A673 (cell line): ENCODE results near the gene RNPS1.

Source experiments
- EZH2 ChIP-seq: fragments of 200-600 bp; sonication (generic); IDR thresholded peaks from 2 replicates; pipeline ENCODE4 v1.6.1; 2017; ENCODE audit warnings: borderline replicate concordance, low read depth, mild to moderate bottlenecking, mixed read lengths, antibody characterized with exemption, low read length; ENCODE audit not compliant: poor library complexity, severe bottlenecking
- TF ChIP-seq, protein P1 (sequence below): fragments of 300-800, 200-600 bp; sonication (generic); conservative IDR thresholded peaks from 2 replicates; pipeline ENCODE4 v1.5.1; 2017; ENCODE audit warnings: low read depth, mild to moderate bottlenecking, antibody characterized with exemption, low read length, moderate library complexity, mixed read lengths

DNA sequence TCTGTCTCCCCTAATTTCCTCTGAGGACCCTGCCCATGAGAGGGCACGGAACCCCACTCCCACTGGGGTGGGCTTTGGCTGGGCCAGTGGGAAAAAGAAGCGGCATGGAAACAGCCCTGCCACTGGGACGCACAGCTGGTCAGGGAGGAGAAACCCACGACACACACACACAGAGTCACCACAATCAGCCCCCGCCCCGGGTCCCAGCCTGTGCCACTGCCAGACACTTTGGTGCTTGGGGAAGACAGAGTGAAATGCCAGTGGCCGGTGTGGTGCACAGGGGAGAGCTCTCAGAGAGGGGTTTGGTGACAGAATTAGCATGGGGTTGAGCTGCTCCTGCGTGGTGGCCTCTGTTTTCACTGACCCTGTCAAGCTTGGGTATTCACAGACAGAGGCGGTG, 30.7 kb upstream of the RNPS1 start:
- TF ChIP-seq, protein P1, sequence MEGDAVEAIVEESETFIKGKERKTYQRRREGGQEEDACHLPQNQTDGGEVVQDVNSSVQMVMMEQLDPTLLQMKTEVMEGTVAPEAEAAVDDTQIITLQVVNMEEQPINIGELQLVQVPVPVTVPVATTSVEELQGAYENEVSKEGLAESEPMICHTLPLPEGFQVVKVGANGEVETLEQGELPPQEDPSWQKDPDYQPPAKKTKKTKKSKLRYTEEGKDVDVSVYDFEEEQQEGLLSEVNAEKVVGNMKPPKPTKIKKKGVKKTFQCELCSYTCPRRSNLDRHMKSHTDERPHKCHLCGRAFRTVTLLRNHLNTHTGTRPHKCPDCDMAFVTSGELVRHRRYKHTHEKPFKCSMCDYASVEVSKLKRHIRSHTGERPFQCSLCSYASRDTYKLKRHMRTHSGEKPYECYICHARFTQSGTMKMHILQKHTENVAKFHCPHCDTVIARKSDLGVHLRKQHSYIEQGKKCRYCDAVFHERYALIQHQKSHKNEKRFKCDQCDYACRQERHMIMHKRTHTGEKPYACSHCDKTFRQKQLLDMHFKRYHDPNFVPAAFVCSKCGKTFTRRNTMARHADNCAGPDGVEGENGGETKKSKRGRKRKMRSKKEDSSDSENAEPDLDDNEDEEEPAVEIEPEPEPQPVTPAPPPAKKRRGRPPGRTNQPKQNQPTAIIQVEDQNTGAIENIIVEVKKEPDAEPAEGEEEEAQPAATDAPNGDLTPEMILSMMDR = no peak
- TF ChIP-seq EZH2 = no peak
